GM06990 (cell line): ENCODE measurements around the gene OBP2A.

Source experiments
- DNase-seq: peaks from one replicate; pipeline ENCODE4 v3.0.0-alpha.2; 2011; ENCODE audit not compliant: insufficient read length; ENCODE audit errors: extremely low read depth
- H3K27me3 ChIP-seq: replicated peaks from 2 replicates; pipeline ENCODE4 v1.6.0; 2011; ENCODE audit warnings: low read length; ENCODE audit not compliant: control insufficient read depth, insufficient read depth
- H3K36me3 ChIP-seq: 2 replicates; pipeline ENCODE4 v1.5.1; 2011; ENCODE audit warnings: low read length; ENCODE audit not compliant: control insufficient read depth, insufficient read depth
- H3K4me3 ChIP-seq: replicated peaks from 2 replicates; pipeline ENCODE4 v1.5.1; 2011; ENCODE audit warnings: low read depth, mild to moderate bottlenecking, control low read depth, low read length
- TF ChIP-seq, protein P1 (sequence below): IDR thresholded peaks from 2 replicates; pipeline ENCODE4 v1.5.1; 2011; ENCODE audit warnings: low read length, control low read depth, mild to moderate bottlenecking, inconsistent platforms; ENCODE audit not compliant: insufficient read depth, poor library complexity, severe bottlenecking

Gene OBP2A

DNA sequence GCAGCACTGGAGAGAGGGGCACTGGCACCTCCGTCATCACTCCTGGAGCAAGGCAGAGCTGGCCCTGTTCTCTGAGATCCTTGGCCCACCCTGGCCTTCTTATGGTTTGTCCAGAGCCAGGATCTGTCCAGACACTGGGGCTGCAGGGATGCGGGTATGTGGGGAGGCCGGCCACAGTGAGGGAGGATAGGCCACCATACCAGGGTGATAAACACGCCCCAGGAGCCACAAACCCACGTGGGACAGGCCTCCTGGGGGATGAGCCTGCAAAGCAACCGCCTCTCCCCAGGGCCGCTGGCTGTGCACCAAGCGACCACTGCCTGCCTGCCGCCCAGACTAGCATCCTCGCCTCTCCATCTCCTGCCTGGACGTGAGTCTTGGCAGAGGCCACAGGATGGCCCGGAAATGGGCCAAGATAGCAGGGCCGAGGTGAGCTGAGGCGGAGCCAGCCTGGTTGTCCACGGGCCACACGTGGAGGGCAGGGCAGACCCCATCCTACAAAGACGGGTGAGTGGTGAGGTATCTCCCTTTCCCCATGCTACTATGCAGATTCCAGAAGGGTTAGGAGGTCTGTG is 4.5 kb downstream of the OBP2A start:
- no peaks in the 10 kb centered on the region for H3K27me3 ChIP-seq
- TF ChIP-seq, protein P1, sequence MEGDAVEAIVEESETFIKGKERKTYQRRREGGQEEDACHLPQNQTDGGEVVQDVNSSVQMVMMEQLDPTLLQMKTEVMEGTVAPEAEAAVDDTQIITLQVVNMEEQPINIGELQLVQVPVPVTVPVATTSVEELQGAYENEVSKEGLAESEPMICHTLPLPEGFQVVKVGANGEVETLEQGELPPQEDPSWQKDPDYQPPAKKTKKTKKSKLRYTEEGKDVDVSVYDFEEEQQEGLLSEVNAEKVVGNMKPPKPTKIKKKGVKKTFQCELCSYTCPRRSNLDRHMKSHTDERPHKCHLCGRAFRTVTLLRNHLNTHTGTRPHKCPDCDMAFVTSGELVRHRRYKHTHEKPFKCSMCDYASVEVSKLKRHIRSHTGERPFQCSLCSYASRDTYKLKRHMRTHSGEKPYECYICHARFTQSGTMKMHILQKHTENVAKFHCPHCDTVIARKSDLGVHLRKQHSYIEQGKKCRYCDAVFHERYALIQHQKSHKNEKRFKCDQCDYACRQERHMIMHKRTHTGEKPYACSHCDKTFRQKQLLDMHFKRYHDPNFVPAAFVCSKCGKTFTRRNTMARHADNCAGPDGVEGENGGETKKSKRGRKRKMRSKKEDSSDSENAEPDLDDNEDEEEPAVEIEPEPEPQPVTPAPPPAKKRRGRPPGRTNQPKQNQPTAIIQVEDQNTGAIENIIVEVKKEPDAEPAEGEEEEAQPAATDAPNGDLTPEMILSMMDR, result no peak

DNA sequence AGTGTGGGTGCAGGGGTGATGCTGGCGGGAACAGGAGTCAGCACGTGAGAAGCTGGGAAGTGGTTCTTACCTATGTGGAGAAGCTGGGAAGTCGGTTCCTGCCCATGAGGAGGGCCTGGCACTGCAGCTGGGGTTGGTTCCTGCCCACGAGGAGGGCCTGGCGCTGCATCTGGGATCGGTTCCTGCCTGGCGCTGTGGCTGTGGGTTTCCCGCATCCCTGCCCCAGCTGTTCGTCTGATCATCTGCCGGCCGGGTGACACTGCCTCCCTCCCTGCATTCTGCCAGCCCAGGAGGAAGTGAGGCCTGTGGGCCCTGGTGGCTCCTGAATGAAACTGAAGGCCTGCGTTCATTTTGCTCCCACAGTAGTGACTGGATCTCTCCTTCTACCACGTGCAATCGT is 5.1 kb downstream of the OBP2A start:
- H3K36me3 ChIP-seq, result no peaks in the 10 kb centered on the region; the same call in 1 of the 2 replicates
- TF ChIP-seq, protein P1, result no peak
- no peak for DNase-seq
- H3K27me3 ChIP-seq, result no peaks in the 10 kb centered on the region
- H3K4me3 ChIP-seq, result no peak overlapping the region

More for the DNA sequence above, 4.5 kb downstream of the OBP2A start:
- Histone ChIP-seq H3K36me3 (no peaks in the 10 kb centered on the region; the same call in 1 of the 2 replicates), H3K4me3 (no peak overlapping the region)
- DNase-seq, result no peak

DNA sequence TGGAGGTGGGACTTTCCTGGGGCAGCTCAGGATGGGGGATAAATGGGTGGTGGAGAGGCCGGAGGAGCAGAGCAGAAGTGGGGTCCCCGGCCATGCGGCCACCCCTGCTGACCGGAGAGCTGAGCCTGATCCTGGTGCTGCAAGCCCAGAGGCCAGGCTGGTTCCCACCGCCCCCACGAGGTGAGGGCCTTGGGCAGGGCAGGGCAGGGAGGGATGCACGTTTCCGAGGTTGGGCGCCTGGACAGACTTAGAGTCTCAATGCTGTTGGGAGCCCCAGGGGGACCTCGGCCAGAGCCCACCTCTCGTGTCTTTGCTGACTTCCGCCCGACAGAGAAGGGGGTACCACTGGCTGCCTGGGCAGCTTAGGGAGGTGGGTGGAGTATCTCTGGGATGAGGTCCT is 5.5 kb downstream of the OBP2A start:
- no peak overlapping the region for H3K4me3 ChIP-seq
- no peaks in the 10 kb centered on the region for H3K27me3 ChIP-seq
- no peaks in the 10 kb centered on the region; the same call in 1 of the 2 replicates for H3K36me3 ChIP-seq
- no peak for DNase-seq
- TF ChIP-seq, protein P1, result no peak

DNA sequence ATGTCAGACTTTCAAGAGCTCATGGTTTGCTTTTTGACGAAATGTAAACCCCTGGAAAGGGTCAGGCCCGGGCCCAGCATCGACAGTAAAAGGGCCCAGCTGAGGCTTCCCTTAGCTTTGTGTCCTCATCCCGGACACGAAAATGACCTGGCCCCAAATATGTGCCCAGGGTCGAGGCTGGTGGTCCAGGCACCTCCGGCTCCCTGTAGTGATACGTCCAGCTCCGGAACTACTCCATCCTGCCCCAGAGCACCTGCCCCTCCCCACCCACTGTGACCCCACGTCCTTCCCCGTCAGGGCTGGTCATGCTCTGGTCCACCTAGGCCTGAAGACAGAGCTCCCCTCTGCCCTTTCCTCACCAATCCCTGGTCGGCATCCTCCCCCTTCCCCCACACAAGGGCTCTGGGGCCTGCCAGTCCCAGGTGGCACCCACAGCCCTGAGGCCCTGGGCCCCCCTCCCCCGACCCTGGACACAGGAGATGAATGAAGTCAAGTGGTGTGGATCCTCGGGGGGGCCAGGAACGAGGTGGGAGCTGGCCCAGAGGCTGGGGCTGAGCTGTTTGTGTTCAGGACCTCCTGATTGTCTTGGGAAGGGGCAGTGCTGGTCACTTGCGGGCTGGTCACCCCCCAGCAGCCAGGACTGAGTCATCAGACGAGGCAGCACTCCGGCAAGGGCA is 6.2 kb downstream of the OBP2A start:
- H3K36me3 ChIP-seq, result no peaks in the 10 kb centered on the region; the same call in 1 of the 2 replicates
- no peaks in the 10 kb centered on the region for H3K27me3 ChIP-seq
- H3K4me3 ChIP-seq, result no peak overlapping the region
- TF ChIP-seq, protein P1, result no peak
- no peak for DNase-seq

DNA sequence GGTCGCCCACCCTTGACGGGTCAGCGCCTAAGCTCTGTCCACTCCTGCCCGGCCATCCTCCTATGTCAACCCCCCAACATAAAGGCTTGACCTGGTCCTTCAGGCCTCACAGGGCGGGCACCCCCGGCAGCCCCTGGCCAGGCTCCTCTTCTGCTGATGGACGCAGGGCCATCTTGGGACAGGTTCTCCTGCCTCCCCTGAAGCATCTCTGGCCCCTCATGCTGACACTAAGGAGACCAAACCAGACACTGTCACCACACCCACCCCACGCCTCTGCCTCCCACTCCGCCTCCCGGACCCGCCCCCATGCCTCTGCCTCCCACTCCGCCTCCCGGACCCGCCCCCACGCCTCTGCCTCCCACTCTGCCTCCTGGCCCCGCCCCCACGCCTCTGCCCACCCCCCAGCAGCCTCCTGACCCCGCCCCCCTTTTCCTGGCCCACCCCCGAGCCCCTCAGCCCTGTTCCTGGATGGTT is 6.8 kb downstream of the OBP2A start:
- DNase-seq, result no peak
- no peaks in the 10 kb centered on the region for H3K27me3 ChIP-seq
- no peaks in the 10 kb centered on the region; the same call in 1 of the 2 replicates for H3K36me3 ChIP-seq
- TF ChIP-seq, protein P1, result no peak
- H3K4me3 ChIP-seq, result no peak overlapping the region
